AG10803 (cell line): ENCODE measurements around the gene HES7.
A peak's percentile ranks its signal among the peaks of the same experiment; 100 is the strongest.
"Not testable (repeated sequence)": the region's sequence is repeated elsewhere in the genome, so short reads cannot be mapped to it uniquely, and the experiment has no call there.

ENCODE experiments used
- DNase-seq: peaks from one replicate; pipeline ENCODE4 v3.0.0; 2010; ENCODE audit warnings: low read depth
- H3K4me3 ChIP-seq: 2 replicates; pipeline ENCODE4 v1.5.1; 2011; ENCODE audit warnings: mild to moderate bottlenecking, low read length, control low read depth
- TF ChIP-seq, protein P1 (sequence below): conservative IDR thresholded peaks from 2 replicates; pipeline ENCODE4 v1.5.1; 2011; ENCODE audit warnings: mild to moderate bottlenecking, low read length, control low read depth, inconsistent platforms

Gene HES7

DNA sequence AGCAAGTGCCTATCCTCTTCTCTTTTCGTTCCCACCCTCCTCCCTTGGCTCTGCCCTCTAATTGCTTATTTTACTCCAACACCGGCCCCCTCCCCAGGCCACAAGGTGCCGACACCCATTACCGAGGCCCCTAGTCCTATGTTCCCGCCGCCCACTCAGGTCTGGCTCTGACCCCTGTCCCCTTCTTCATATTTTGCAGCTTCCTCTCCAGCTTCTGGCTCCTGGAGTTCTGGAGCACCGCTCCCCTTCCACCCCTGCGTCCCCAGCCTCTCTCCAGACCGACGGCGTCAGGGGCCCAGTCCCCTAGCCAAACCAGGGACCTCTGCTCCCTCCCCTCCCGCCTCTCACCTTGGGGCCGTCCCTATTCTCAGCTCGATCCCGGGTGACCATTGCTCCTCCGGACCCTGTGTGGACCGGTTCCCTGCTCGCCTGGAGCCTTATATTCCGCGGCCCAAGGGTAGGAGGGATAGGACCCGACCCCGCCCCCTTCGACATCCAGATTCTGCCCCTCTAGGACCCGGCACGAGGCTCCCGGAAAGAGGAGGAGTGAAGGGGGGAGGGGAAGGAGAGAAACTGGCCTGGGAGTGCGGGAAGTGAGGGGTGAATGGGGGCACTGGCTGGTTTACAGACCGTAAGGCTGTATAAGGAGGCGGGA lies at the start of gene HES7:
TSS of gene HES7 (minus strand) at position 412 of the 655 bp plus-strand sequence. CDS start at position 390, 22 bp downstream.
- H3K4me3 ChIP-seq: peak within 1 kb of the TSS; percentile 69
- TF ChIP-seq, protein P1, sequence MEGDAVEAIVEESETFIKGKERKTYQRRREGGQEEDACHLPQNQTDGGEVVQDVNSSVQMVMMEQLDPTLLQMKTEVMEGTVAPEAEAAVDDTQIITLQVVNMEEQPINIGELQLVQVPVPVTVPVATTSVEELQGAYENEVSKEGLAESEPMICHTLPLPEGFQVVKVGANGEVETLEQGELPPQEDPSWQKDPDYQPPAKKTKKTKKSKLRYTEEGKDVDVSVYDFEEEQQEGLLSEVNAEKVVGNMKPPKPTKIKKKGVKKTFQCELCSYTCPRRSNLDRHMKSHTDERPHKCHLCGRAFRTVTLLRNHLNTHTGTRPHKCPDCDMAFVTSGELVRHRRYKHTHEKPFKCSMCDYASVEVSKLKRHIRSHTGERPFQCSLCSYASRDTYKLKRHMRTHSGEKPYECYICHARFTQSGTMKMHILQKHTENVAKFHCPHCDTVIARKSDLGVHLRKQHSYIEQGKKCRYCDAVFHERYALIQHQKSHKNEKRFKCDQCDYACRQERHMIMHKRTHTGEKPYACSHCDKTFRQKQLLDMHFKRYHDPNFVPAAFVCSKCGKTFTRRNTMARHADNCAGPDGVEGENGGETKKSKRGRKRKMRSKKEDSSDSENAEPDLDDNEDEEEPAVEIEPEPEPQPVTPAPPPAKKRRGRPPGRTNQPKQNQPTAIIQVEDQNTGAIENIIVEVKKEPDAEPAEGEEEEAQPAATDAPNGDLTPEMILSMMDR: no peak
- no peak for DNase-seq

DNA sequence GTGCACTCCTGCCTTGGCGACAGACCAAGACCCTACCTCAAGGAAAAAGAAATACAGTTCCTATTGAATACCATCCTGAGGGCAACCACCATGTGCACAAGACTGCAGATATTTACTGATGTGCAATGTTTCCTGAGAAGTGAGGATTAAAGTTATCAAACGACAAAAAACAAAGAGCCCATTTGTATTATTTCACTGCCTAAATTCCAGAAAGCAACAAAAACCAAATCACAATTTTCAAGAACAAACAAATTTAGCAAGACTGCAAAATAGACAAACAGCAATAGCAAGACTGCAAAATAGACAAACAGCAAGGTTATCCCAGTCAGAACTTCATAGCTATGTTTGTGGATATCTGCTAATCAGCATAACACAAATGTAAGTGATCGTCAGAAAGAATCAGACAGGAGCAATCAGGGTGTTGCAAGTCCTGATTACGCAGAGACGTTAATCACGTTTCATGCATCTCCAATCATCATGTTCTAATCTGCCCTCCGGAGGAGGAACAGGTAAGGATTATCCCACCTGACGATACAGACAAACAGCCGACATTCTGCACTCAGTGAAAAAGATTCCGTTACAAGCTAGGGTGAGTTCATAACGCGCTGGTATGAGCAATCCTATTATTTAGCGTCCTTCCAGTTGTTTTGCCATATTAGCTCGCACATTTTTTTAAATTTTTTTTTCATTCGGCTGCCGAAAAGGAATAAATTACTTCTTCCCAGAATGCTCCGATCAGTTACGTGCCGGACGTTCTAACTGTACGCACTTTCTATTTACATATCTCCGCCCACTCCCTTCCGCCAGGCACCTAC lies 49.4 kb upstream of the HES7 start:
- DNase-seq: peak; percentile 95
- peak overlapping the region; percentile 67 for H3K4me3 ChIP-seq
- TF ChIP-seq, protein P1: no peak

DNA sequence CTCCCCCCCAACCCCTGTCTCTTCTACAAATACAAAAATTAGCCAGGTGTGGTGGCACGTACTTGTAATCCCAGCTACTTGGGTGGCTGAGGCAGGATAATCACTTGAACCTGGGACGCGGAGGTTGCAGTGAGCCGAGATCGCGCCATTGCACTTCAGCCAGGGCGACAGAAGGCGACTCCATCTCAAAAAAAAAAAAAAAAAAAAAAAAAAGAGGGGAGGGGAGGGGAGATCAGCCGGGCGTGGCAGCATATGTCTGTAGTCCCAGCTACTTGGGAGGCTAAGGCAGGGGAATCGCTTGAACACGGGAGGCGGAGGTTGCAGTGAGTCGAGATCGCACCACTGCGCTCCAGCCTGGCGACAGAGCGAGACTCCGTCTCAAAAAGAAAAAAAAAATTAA lies 46.3 kb upstream of the HES7 start:
- H3K4me3 ChIP-seq, DNase-seq: not testable (repeated sequence)

DNA sequence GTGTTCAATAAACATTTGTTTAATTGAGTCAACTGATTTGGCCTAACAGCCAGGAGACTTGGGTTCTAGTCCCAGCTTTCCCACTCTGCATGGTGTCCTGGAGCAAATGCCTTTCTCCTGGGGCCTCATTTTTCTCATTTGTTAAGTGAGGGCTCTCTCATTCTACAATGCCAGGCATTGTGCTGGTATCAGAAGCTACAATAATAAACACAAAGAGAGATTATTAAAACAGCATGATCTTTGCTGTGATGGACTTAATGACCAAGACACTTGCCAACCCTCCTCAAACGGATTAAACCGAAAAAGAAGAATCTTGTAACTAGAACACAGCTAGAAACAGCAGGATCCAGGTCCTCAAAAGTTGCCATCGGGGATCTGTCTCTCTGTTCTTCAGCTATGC lies 43.6 kb upstream of the HES7 start:
- no peak for DNase-seq
- TF ChIP-seq, protein P1: no peak
- no peak overlapping the region for H3K4me3 ChIP-seq

DNA sequence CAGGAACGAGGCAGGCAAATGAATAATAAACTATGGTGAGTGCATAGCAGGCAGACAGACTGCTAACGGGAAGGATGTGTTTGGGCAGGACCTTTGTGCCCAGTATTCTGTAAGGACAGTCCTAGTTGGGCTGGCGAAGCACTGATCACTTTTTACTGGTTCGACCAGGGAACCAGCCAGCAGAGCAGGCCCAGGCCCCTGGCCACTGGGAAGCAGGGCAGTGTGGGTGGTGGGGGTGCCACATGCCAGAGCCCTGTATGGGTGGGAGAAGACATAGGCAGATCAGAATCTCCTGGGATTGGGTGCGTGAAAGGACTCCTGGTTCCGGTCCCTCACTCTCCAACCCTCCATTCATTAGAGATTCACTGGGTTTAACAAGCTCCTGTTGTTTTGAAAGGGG lies 42.8 kb upstream of the HES7 start:
- H3K4me3 ChIP-seq: no peak overlapping the region
- TF ChIP-seq, protein P1: no peak
- no peak for DNase-seq

DNA sequence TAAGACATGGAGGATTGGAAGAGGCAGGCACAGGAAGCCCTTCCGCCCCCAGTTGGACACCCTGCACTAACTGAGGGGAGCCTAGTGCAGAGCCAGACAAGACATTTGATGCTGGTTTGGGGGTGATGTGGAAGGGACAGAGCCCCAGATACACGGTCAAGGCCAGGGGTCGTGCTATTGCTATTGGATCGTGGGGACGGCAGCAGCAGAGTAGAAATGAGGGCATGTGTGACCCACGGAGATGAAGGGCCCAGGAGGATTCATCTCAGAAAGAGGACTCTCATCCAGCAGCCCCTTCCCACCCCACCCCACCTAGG lies 40.9 kb upstream of the HES7 start:
- no peak for DNase-seq
- no peak overlapping the region for H3K4me3 ChIP-seq
- TF ChIP-seq, protein P1: no peak

DNA sequence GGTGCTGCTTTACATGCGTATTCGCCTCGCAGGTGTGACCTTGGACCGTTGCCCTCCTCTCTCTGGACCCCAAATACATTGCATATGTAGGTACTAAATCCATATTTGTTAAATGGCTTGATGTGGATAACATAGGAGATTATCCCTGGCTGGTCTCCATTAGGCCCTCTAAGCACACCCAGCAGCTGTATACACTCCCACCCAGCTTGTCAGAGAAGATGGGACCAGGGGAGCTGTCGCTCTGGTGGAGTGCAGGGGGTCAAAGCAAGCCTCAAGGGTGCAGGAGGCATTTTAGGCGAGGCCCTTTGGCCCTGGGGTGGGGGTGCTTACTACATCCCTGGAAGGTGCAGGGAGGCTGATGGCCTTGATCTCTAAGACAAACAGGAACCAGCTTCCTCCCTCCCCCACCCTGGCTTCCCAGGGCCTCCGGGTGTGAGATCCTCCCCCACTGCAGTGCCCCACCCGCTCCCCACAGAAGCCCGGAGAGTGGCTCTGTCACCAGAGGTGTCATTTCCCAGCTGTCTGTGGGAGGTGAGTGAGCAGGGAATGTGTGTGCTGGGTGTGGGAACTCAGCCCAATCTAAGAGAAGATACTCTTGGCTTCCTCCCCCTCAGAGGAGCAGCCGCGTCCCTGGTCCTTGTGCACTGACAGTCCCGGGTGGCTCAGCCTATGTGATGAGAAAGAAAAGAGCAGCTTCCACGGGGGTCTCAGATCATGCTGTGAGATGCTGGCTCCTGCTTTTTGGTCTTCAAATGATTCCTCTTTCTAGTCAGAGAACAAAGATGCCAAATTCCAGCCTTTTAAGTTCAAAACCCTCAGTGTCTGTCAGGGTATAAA lies 40.3 kb upstream of the HES7 start:
- peak overlapping the region; percentile 9; the same call in 1 of the 2 replicates for H3K4me3 ChIP-seq
- DNase-seq: peak; percentile 65
- TF ChIP-seq, protein P1: no peak
